ENCODE results near the gene NAV3.

Gene NAV3

DNA sequence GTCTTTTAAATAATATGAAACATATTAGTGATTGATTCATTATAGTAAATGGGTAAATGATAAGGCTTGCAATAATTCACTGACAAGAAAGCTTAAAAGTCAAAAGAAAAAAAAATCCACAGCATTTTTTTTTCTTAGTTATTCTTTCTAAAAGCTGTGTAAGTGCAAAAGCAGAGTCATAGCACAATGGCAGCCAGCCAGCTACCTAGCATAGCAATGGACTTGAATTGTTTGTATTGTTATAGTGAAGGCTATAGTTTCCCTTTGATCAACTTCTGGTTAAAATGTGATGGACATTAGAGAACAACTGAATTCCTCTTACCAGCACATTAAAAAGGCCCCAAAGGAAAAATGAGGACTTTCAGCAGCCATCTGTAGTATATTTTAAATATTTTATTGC is 232.1 kb downstream of the NAV3 start:
- no peak for TF ChIP-seq YY1 (IDR thresholded peaks at IDR 0.05; ENCODE audit: insufficient read depth, insufficient read length)
- TF ChIP-seq ZNF274 (IDR thresholded peaks at IDR 0.05; ENCODE audit: low read depth, low read length): no peak
- TF ChIP-seq SUZ12 (IDR thresholded peaks at IDR 0.05; ENCODE audit: extremely low read depth, insufficient read depth, insufficient read length): no peak
- Histone ChIP-seq H3K27me3 (ENCODE audit: insufficient read depth, insufficient read length) (no peaks in the 10 kb centered on the region), H3K4me1 (ENCODE audit: insufficient read depth, insufficient read length) (no peaks in the 10 kb centered on the region), H3K9me3 (ENCODE audit: insufficient read depth, low read length) (no peaks in the 10 kb centered on the region), H3K9ac (ENCODE audit: insufficient read length, low read depth) (no peak overlapping the region), H3K36me3 (ENCODE audit: insufficient read depth, insufficient read length, low read length) (no peaks in the 10 kb centered on the region), H3K4me3 (ENCODE audit: insufficient read length, low read depth) (no peak overlapping the region)
- DNase-seq (ENCODE audit: low read depth, low spot score): no peak

DNA sequence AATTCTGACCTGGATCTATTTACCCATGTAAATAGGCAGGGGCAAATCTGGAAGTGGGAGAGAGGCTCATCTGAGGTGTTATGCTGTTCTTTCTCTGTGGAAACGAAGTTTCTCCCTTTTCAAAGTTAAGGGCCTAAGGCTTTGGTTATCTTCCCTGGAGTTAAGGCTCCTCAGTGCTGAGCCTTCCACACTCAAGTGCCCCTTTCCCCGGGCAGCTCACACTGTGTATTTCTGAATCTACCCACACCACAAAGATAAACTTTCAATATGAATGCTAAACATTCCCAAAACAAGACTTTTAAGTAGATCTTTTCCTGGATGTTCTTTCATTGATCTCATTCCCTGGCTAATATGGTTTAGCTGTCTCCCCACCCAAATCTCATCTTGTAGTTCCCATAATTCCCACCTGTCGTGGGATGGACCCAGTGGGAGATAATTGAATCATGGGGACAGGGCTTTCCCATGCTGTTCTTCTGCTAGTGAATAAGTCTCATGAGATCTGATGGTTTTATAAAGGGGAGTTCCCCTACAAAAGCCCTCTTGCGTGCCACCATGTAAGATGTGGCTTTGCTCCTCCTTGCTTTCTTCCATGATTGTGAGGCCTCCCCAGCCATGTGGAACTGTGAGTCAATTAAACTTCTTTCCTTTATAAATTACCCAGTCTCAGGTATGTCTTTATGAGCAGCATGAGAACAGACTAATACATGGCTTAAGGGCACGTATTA is 251.1 kb downstream of the NAV3 start:
- Histone ChIP-seq H3K9ac (ENCODE audit: insufficient read length, low read depth) (no peak overlapping the region), H3K36me3 (ENCODE audit: insufficient read depth, insufficient read length, low read length) (no peaks in the 10 kb centered on the region), H3K4me1 (ENCODE audit: insufficient read depth, insufficient read length) (no peaks in the 10 kb centered on the region), H3K4me3 (ENCODE audit: insufficient read length, low read depth) (no peak overlapping the region), H3K27me3 (ENCODE audit: insufficient read depth, insufficient read length) (no peaks in the 10 kb centered on the region), H3K9me3 (ENCODE audit: insufficient read depth, low read length) (no peaks in the 10 kb centered on the region)
- no peak for DNase-seq (ENCODE audit: low read depth, low spot score)
- TF ChIP-seq YY1 (IDR thresholded peaks at IDR 0.05; ENCODE audit: insufficient read depth, insufficient read length) (no peak), ZNF274 (IDR thresholded peaks at IDR 0.05; ENCODE audit: low read depth, low read length) (no peak)

DNA sequence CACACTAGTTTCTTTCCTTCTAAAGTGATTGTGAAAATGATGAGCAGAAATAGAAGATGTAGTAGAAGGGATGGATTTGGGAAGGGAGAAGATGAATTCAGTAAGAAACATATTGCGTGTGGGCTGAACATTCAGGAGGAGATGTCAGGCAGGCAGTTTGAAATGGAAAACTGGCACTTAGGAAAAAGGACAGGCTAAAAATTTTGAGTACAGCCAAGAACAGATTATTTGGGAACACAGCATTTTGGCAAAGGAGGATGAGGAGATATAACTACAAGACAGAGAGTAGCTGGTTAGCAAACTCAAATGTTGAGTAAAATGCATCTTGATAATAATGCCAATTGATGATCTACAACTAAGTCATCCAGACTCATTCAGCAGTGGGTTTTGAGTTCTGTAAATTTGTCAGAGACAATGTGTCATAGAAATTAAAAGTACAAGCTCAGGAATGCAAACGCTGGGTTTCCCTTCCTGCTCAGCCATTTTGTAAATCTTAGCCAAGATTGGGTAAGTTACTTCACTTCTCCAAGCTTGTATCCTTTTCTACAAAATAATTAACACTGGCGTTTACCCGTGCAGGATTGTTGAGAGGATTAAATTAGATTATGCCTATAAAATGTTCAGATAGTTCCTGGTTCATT is 255.0 kb downstream of the NAV3 start:
- Histone ChIP-seq H3K27me3 (ENCODE audit: insufficient read depth, insufficient read length) (no peaks in the 10 kb centered on the region), H3K4me3 (ENCODE audit: insufficient read length, low read depth) (no peak overlapping the region), H3K9me3 (ENCODE audit: insufficient read depth, low read length) (no peaks in the 10 kb centered on the region), H3K4me1 (ENCODE audit: insufficient read depth, insufficient read length) (no peaks in the 10 kb centered on the region), H3K36me3 (ENCODE audit: insufficient read depth, insufficient read length, low read length) (no peaks in the 10 kb centered on the region), H3K9ac (ENCODE audit: insufficient read length, low read depth) (no peak overlapping the region)
- TF ChIP-seq SUZ12 (IDR thresholded peaks at IDR 0.05; ENCODE audit: extremely low read depth, insufficient read depth, insufficient read length): no peak
- no peak for DNase-seq (ENCODE audit: low read depth, low spot score)

- no peak for DNase-seq (ENCODE audit: low read depth, low spot score)
- Histone ChIP-seq H3K4me3 (ENCODE audit: insufficient read length, low read depth) (no peak overlapping the region), H3K9ac (ENCODE audit: insufficient read length, low read depth) (no peak overlapping the region), H3K9me3 (ENCODE audit: insufficient read depth, low read length) (no peaks in the 10 kb centered on the region), H3K36me3 (ENCODE audit: insufficient read depth, insufficient read length, low read length) (no peaks in the 10 kb centered on the region), H3K27me3 (ENCODE audit: insufficient read depth, insufficient read length) (no peaks in the 10 kb centered on the region), H3K4me1 (ENCODE audit: insufficient read depth, insufficient read length) (no peaks in the 10 kb centered on the region)
- no peak for TF ChIP-seq ZNF274 (IDR thresholded peaks at IDR 0.05; ENCODE audit: low read depth, low read length)
- TF ChIP-seq YY1 (IDR thresholded peaks at IDR 0.05; ENCODE audit: insufficient read depth, insufficient read length): no peak
- TF ChIP-seq SUZ12 (IDR thresholded peaks at IDR 0.05; ENCODE audit: extremely low read depth, insufficient read depth, insufficient read length): no peak
Observed at GRCh38 chr12:78086553-78087362, 256.1 kb downstream of the NAV3 start.

DNA sequence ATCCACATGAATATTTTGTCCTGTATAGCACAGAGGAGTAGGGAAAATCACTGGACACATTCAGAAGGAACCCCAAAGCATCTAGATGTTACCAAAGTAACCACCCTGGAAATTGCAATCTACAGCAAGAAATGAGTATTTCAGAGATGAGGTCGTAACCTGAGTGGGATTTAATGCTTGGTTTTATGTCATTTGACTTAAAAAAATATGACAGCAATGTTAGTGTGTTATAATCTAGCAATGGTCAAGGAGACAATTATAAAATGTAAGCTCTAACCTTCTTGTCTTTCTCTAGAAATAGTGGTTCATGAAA is 256.6 kb downstream of the NAV3 start:
- DNase-seq (ENCODE audit: low read depth, low spot score): no peak
- Histone ChIP-seq H3K27me3 (ENCODE audit: insufficient read depth, insufficient read length) (no peaks in the 10 kb centered on the region), H3K4me1 (ENCODE audit: insufficient read depth, insufficient read length) (no peaks in the 10 kb centered on the region), H3K9ac (ENCODE audit: insufficient read length, low read depth) (no peak overlapping the region), H3K4me3 (ENCODE audit: insufficient read length, low read depth) (no peak overlapping the region), H3K9me3 (ENCODE audit: insufficient read depth, low read length) (no peaks in the 10 kb centered on the region), H3K36me3 (ENCODE audit: insufficient read depth, insufficient read length, low read length) (no peaks in the 10 kb centered on the region)
- TF ChIP-seq YY1 (IDR thresholded peaks at IDR 0.05; ENCODE audit: insufficient read depth, insufficient read length) (no peak), ZNF274 (IDR thresholded peaks at IDR 0.05; ENCODE audit: low read depth, low read length) (no peak), SUZ12 (IDR thresholded peaks at IDR 0.05; ENCODE audit: extremely low read depth, insufficient read depth, insufficient read length) (no peak)

DNA sequence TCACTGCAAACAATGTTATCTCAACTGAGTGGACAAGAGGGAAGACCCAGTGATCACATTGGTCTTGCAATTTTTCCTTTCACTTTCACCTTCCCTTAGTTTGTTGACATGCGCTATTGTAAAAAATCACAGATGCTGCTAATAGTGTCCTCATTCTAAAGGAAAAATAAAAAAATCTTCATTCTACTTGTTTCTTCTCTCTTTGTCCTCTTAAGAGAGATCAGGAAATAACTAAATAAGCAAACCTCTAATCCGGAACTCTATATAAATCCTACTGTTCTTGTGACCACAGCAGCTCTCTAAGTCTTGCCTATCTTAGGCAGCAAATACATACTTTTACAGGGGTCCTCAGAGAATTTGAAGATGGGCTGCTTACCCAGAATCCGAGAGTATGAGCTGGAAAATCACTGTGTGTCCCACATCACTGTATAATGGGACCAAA is 257.7 kb downstream of the NAV3 start:
- no peaks in the 10 kb centered on the region for H3K27me3 ChIP-seq (ENCODE audit: insufficient read depth, insufficient read length)
- no peaks in the 10 kb centered on the region for H3K9me3 ChIP-seq (ENCODE audit: insufficient read depth, low read length)
- H3K4me3 ChIP-seq (ENCODE audit: insufficient read length, low read depth): no peak overlapping the region
- no peaks in the 10 kb centered on the region for H3K4me1 ChIP-seq (ENCODE audit: insufficient read depth, insufficient read length)
- DNase-seq (ENCODE audit: low read depth, low spot score): no peak
- no peak for TF ChIP-seq YY1 (IDR thresholded peaks at IDR 0.05; ENCODE audit: insufficient read depth, insufficient read length)
- no peak for TF ChIP-seq ZNF274 (IDR thresholded peaks at IDR 0.05; ENCODE audit: low read depth, low read length)
- no peak for TF ChIP-seq SUZ12 (IDR thresholded peaks at IDR 0.05; ENCODE audit: extremely low read depth, insufficient read depth, insufficient read length)
- H3K9ac ChIP-seq (ENCODE audit: insufficient read length, low read depth): no peak overlapping the region
- H3K36me3 ChIP-seq (ENCODE audit: insufficient read depth, insufficient read length, low read length): no peaks in the 10 kb centered on the region

- no peaks in the 10 kb centered on the region for H3K27me3 ChIP-seq (ENCODE audit: insufficient read depth, insufficient read length)
- H3K4me1 ChIP-seq (ENCODE audit: insufficient read depth, insufficient read length): no peaks in the 10 kb centered on the region
- H3K9ac ChIP-seq (ENCODE audit: insufficient read length, low read depth): no peak overlapping the region
- TF ChIP-seq YY1 (IDR thresholded peaks at IDR 0.05; ENCODE audit: insufficient read depth, insufficient read length) (no peak), ZNF274 (IDR thresholded peaks at IDR 0.05; ENCODE audit: low read depth, low read length) (no peak), SUZ12 (IDR thresholded peaks at IDR 0.05; ENCODE audit: extremely low read depth, insufficient read depth, insufficient read length) (no peak)
- no peaks in the 10 kb centered on the region for H3K9me3 ChIP-seq (ENCODE audit: insufficient read depth, low read length)
- H3K36me3 ChIP-seq (ENCODE audit: insufficient read depth, insufficient read length, low read length): no peaks in the 10 kb centered on the region
- no peak overlapping the region for H3K4me3 ChIP-seq (ENCODE audit: insufficient read length, low read depth)
- DNase-seq (ENCODE audit: low read depth, low spot score): no peak
Observed at GRCh38 chr12:78090266-78090665, 259.6 kb downstream of the NAV3 start.

All from NT2/D1 (cell line).